Measurements from ENCODE around the gene EPC1. TPM values are rescaled to one million over a fixed set of nuclear protein-coding genes. Genes with fewer than 3 reads are reported as not detected.
A peak's percentile ranks its signal among the peaks of the same experiment; 100 is the strongest.

Gene EPC1
- total and polyA plus RNA-seq, 9 of the 15 experiments (the other 6 are each of a cell fraction or from before 2014, with no cell fraction given), result 7.0 to 43.6 (median 16.1) TPM

GRCh38 chr10:32367793-32368453 is 21.0 kb upstream of the EPC1 start (continued):
- TF ChIP-seq CTCF (IDR thresholded peaks at IDR 0.05 in 2 of 3, conservative IDR thresholded peaks at IDR 0.05 in 1 of 3; ENCODE audit: insufficient read depth in 2 of 3, low read depth in 1 of 3, low read length in 3 of 3) (peak; percentile 67 to 85 (median 71)), CEBPG (CRISPR knock-in tag; IDR thresholded peaks at IDR 0.05) (no peak), CEBPG (tag; conservative IDR thresholded peaks at IDR 0.05 in 1 of 2, IDR thresholded peaks at IDR 0.05 in 1 of 2) (0 out of 4 replicates have a peak, but pooled peaks of 1 of the 2 experiments have one; percentile 13), MBD2 (IDR thresholded peaks at IDR 0.05; ENCODE audit: borderline replicate concordance, low read depth) (no peak), CXXC5 (CRISPR knock-in tag; IDR thresholded peaks at IDR 0.05) (0 out of 2 replicates have a peak, but pooled peaks have one; percentile 14), RAD21 (CRISPR knock-in tag; conservative IDR thresholded peaks at IDR 0.05 in 1 of 2, IDR thresholded peaks at IDR 0.05 in 1 of 2) (peak; percentile 66 to 71), TOE1 (IDR thresholded peaks at IDR 0.05; ENCODE audit: borderline replicate concordance) (0 out of 2 replicates have a peak, but pooled peaks have one; percentile 18), TOE1 (CRISPR knock-in tag; IDR thresholded peaks at IDR 0.05; ENCODE audit: borderline replicate concordance, low read depth) (no peak), ZC3H4 (CRISPR knock-in tag; IDR thresholded peaks at IDR 0.05; ENCODE audit: borderline replicate concordance) (no peak), KLF16 (IDR thresholded peaks at IDR 0.05) (0 out of 2 replicates have a peak, but pooled peaks have one; percentile 9), HMG20B (CRISPR knock-in tag; IDR thresholded peaks at IDR 0.05) (no peak), PHF21A (IDR thresholded peaks at IDR 0.05; ENCODE audit: borderline replicate concordance, low read depth) (no peak), MNT (conservative IDR thresholded peaks at IDR 0.05) (0 out of 4 replicates have a peak, but pooled peaks of 1 of the 2 experiments have one; percentile 30), RFX5 (IDR thresholded peaks at IDR 0.05; ENCODE audit: low read depth, low read length) (0 out of 2 replicates have a peak, but pooled peaks have one; percentile 36)

All from K562 (cell line).